Measurements from ENCODE around the gene HTR7. TPM values are rescaled to one million over a fixed set of nuclear protein-coding genes. Genes with fewer than 3 reads are reported as not detected.

Gene HTR7
- total and polyA plus RNA-seq, 2 of the 8 experiments (the other 6 are each of a cell fraction or from before 2014, with no cell fraction given): 22.9 to 24.6 TPM

GRCh38 chr10:90740265-90740664 lies 117.6 kb downstream of the HTR7 start:
- Histone ChIP-seq H3K23ac (ENCODE audit: insufficient read length) (no peak overlapping the region), H3K9me3 (ENCODE audit: insufficient read depth in 2 of 2, low read depth in 1 of 2, low read length in 1 of 2) (no peaks in the 10 kb centered on the region), H4K8ac (ENCODE audit: extremely low read depth, insufficient read depth, low read length) (no peak overlapping the region), H4K91ac (replicated peaks; ENCODE audit: insufficient read length, low read length) (no peak overlapping the region), H3K4ac (replicated peaks; ENCODE audit: insufficient read length, low read depth, low read length) (no peak overlapping the region), H3K79me2 (ENCODE audit: control insufficient read depth in 1 of 2, insufficient read depth in 2 of 2, low read length in 2 of 2) (no peaks in the 10 kb centered on the region; a peak in 1 of 4 replicates), H3K79me1 (ENCODE audit: low read depth, low read length) (no peaks in the 10 kb centered on the region), H3K9ac (replicated peaks in 1 of 4; ENCODE audit: extremely low read depth in 1 of 4, low read depth in 3 of 4, low read length in 3 of 4) (no peak overlapping the region), H3K4me2 (ENCODE audit: insufficient read depth in 1 of 2, low read depth in 2 of 2, low read length in 2 of 2) (no peak overlapping the region), H3K36me3 (ENCODE audit: control insufficient read depth in 2 of 4, insufficient read depth in 4 of 4, low read length in 3 of 4) (peaks cover 0 to 4% (median 0%) of the 10 kb centered on the region in 4 experiments; a peak in 1 of 8 replicates), H2BK15ac (ENCODE audit: low read length) (no peak overlapping the region), H3K27me3 (replicated peaks in 1 of 4; ENCODE audit: control insufficient read depth in 3 of 4, extremely low read depth in 1 of 4, insufficient read depth in 3 of 4, low read length in 3 of 4) (no peaks in the 10 kb centered on the region), H2AFZ (ENCODE audit: low read length) (no peak overlapping the region), H3K18ac (ENCODE audit: extremely low read depth, low read length) (no peak overlapping the region), H3K14ac (ENCODE audit: insufficient read length) (no peak overlapping the region), H3K27ac (ENCODE audit: low read depth, low read length) (no peak overlapping the region), H2BK12ac (ENCODE audit: low read depth, low read length) (no peak overlapping the region), H2AK5ac (ENCODE audit: low read depth, low read length) (no peak overlapping the region), H3K4me1 (replicated peaks in 1 of 4; ENCODE audit: control insufficient read depth in 3 of 4, insufficient read depth in 4 of 4, low read length in 3 of 4) (no peaks in the 10 kb centered on the region), H4K5ac (ENCODE audit: insufficient read length, low read depth, low read length) (no peak overlapping the region), H4K20me1 (replicated peaks in 1 of 2; ENCODE audit: control insufficient read depth in 1 of 2, insufficient read depth in 2 of 2, low read length in 2 of 2) (no peaks in the 10 kb centered on the region), H3K23me2 (ENCODE audit: low read depth, low read length) (no peaks in the 10 kb centered on the region), H2BK120ac (replicated peaks; ENCODE audit: low read depth, low read length) (no peak overlapping the region), H3K4me3 (ENCODE audit: extremely low read depth in 1 of 4, insufficient read depth in 2 of 4, low read depth in 3 of 4, low read length in 4 of 4) (no peak overlapping the region), H3K56ac (replicated peaks; ENCODE audit: insufficient read length, low read depth, low read length) (no peak overlapping the region), H2BK5ac (ENCODE audit: low read depth, low read length) (no peak overlapping the region), H2BK20ac (ENCODE audit: low read length) (no peak overlapping the region)
- TF ChIP-seq HDAC6 (IDR thresholded peaks at IDR 0.05; ENCODE audit: low read depth, low read length) (no peak), TBP (IDR thresholded peaks at IDR 0.05; ENCODE audit: low read depth, low read length) (no peak), CBX8 (IDR thresholded peaks at IDR 0.05; ENCODE audit: borderline replicate concordance, low read depth, low read length) (no peak), ZNF274 (IDR thresholded peaks at IDR 0.05; ENCODE audit: borderline replicate concordance, extremely low read depth, low read length) (no peak)
- ChIA-PET POLR2A (ENCODE audit: partially characterized antibody) (no interaction called here), CTCF (ENCODE audit: partially characterized antibody) (interaction anchor here (2.2 kb wide), 1 partner anchor 10 kb away, joined by 7 read pairs; no protein-coding TSS in a partner anchor)
- FAIRE-seq (no peak), DNase-seq (ENCODE audit: low read depth in 1 of 2, low spot score in 2 of 2) (no peak)
- 90% methylated on average over 2 of the region's 2 CpGs; no CpG with 5 or more reads in 1 of the 2 experiments for WGBS, 2 experiments (ENCODE audit: extremely low coverage in 1 of 2, insufficient coverage in 1 of 2, insufficient read length in 1 of 2, insufficient replicate concordance in 2 of 2, low coverage in 1 of 2, low lambda C conversion rate in 2 of 2, missing lambda C conversion rate in 1 of 2)
